SK-N-MC (cell line): ENCODE data around the gene SH3PXD2A.

ENCODE experiments used
- EZH2 ChIP-seq: fragments of 200-600 bp; sonication (generic); IDR thresholded peaks from one replicate; pipeline ENCODE4 v1.6.1; 2017; ENCODE audit warnings: antibody characterized with exemption
- FOXP2 ChIP-seq: optimal IDR thresholded peaks from 2 replicates; pipeline ENCODE3; 2011; ENCODE audit warnings: mild to moderate bottlenecking, moderate library complexity; ENCODE audit not compliant: insufficient read depth; ENCODE audit errors: extremely low read length, control extremely low read depth
- POLR2AphosphoS5 ChIP-seq: IDR thresholded peaks from 2 replicates; pipeline ENCODE4 v1.6.1; 2012; ENCODE audit warnings: mild to moderate bottlenecking, low read depth, low read length, borderline replicate concordance

- TF ChIP-seq POLR2AphosphoS5 = no peak
- no peak for TF ChIP-seq EZH2
- no peak for TF ChIP-seq FOXP2
Observed at GRCh38 chr10:103837370-103838069, 17.9 kb downstream of the SH3PXD2A start.
